A673 (cell line): ENCODE measurements around the gene TESK2. TPM values are rescaled to one million over a fixed set of nuclear protein-coding genes. Genes with fewer than 3 reads are reported as not detected.
"Not testable (repeated sequence)": the region's sequence is repeated elsewhere in the genome, so short reads cannot be mapped to it uniquely, and the experiment has no call there.

ENCODE experiments used
- BruUV-seq: library from RNA; stranded (reverse); fragments of 400-500 nt; replicated peaks from 2 replicates; lab custom pipeline; 2021; lab: Mats Ljungman, UMichigan
- CTCF ChIA-PET: fragments of 300-600 bp; sonication (Branson Sonifier 250); formaldehyde crosslinking; loops from one replicate; lab custom pipeline; 2022; ENCODE audit warnings: antibody characterized with exemption; lab: Charles Lee
- POLR2A ChIA-PET: fragments of 300-600 bp; sonication (Branson Sonifier 250); formaldehyde crosslinking; loops from one replicate; lab custom pipeline; 2022; ENCODE audit warnings: antibody characterized with exemption; ENCODE audit not compliant: low non-redundant PET; lab: Charles Lee
- DNase-seq: peaks from one replicate; pipeline ENCODE4 v3.0.0-alpha.2; 2015; ENCODE audit warnings: low spot score
- H3K27ac ChIP-seq: fragments of 200-600 bp; sonication (generic); 2 replicates; pipeline ENCODE4 v1.5.1; 2016; ENCODE audit warnings: mixed run types, low read depth, mild to moderate bottlenecking, mixed read lengths, antibody characterized with exemption, low read length; ENCODE audit not compliant: poor library complexity, severe bottlenecking
- H3K27me3 ChIP-seq: fragments of 200-600 bp; sonication (generic); replicated peaks from 2 replicates; pipeline ENCODE4 v1.6.1; 2017; ENCODE audit warnings: mixed run types, low read depth, mild to moderate bottlenecking, mixed read lengths, antibody characterized with exemption, low read length; ENCODE audit not compliant: insufficient read depth, poor library complexity
- H3K36me3 ChIP-seq: fragments of 200-600 bp; sonication (generic); 2 replicates; pipeline ENCODE4 v1.6.1; 2016; ENCODE audit warnings: mixed run types, mild to moderate bottlenecking, mixed read lengths, antibody characterized with exemption, low read length; ENCODE audit not compliant: insufficient read depth, poor library complexity, severe bottlenecking
- H3K4me1 ChIP-seq: fragments of 200-600 bp; sonication (generic); 2 replicates; pipeline ENCODE4 v1.6.1; 2017; ENCODE audit warnings: mixed run types, mild to moderate bottlenecking, mixed read lengths, antibody characterized with exemption, low read length; ENCODE audit not compliant: insufficient read depth, poor library complexity, severe bottlenecking
- H3K4me3 ChIP-seq: fragments of 200-600 bp; sonication (generic); 2 replicates; pipeline ENCODE4 v1.5.1; 2016; ENCODE audit warnings: low read depth, mixed run types, mild to moderate bottlenecking, mixed read lengths, low read length; ENCODE audit not compliant: poor library complexity, severe bottlenecking
- H3K9me3 ChIP-seq: fragments of 200-600 bp; sonication (generic); 2 replicates; pipeline ENCODE4 v1.6.1; 2016; ENCODE audit warnings: mixed run types, low read depth, mild to moderate bottlenecking, mixed read lengths, antibody characterized with exemption, low read length; ENCODE audit not compliant: poor library complexity, severe bottlenecking
- EZH2 ChIP-seq: fragments of 200-600 bp; sonication (generic); IDR thresholded peaks from 2 replicates; pipeline ENCODE4 v1.6.1; 2017; ENCODE audit warnings: borderline replicate concordance, low read depth, mild to moderate bottlenecking, mixed read lengths, antibody characterized with exemption, low read length; ENCODE audit not compliant: poor library complexity, severe bottlenecking
- intact Hi-C: fragments of 100-400 bp; cut with micrococcal nuclease; formaldehyde crosslinking; loops from one replicate; pipeline ENCODE4 v1.10.0; 2022; ENCODE audit not compliant: unreplicated experiment
- total RNA-seq: library from RNA; stranded (reverse); gene quantifications from 2 replicates; pipeline ENCODE4 v1.2.3, GENCODE V29; 2021
- TF ChIP-seq, protein P1 (sequence below): fragments of 300-800, 200-600 bp; sonication (generic); conservative IDR thresholded peaks from 2 replicates; pipeline ENCODE4 v1.5.1; 2017; ENCODE audit warnings: low read depth, mild to moderate bottlenecking, antibody characterized with exemption, low read length, moderate library complexity, mixed read lengths

TESK2 gene
- total RNA-seq, 1 experiment from 2014 or later = 0.75 TPM

DNA sequence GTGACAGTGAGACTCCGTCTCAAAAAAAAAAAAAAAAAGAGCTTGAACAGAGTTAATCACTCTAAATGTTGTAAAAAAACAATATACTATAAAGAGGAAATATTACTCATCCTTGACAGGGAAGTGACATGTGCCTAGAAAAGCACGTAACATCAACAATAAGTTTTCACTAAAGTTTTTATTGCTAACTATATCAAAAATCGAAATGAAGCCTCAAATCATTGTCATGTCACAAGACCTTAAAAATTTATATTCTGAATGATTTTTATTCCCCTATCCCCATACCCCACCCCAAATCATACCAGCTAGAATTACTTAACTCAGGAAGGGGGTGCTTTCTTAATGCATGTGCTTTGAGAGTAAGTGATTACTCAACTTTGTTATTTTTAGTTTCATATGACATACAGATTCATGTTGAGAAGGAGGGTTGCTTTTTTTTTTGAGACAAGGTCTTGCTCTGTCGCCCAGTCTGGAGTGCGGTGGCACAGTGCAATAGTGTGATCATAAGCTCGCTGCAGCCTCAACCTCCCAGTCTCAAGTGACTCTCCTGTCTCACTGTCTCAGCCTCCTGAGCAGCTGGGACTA is 97.2 kb downstream of the TESK2 start:
- CTCF ChIA-PET = no interaction called here
- POLR2A ChIA-PET = no interaction called here
- TF ChIP-seq, protein P1, sequence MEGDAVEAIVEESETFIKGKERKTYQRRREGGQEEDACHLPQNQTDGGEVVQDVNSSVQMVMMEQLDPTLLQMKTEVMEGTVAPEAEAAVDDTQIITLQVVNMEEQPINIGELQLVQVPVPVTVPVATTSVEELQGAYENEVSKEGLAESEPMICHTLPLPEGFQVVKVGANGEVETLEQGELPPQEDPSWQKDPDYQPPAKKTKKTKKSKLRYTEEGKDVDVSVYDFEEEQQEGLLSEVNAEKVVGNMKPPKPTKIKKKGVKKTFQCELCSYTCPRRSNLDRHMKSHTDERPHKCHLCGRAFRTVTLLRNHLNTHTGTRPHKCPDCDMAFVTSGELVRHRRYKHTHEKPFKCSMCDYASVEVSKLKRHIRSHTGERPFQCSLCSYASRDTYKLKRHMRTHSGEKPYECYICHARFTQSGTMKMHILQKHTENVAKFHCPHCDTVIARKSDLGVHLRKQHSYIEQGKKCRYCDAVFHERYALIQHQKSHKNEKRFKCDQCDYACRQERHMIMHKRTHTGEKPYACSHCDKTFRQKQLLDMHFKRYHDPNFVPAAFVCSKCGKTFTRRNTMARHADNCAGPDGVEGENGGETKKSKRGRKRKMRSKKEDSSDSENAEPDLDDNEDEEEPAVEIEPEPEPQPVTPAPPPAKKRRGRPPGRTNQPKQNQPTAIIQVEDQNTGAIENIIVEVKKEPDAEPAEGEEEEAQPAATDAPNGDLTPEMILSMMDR = no peak
- TF ChIP-seq EZH2 = no peak
- DNase-seq = no peak
- Histone ChIP-seq H3K27ac (no peak overlapping the region), H3K4me3 (no peak overlapping the region), H3K9me3 (no peaks in the 10 kb centered on the region), H3K4me1 (no peaks in the 10 kb centered on the region), H3K27me3 (no peaks in the 10 kb centered on the region), H3K36me3 (no peaks in the 10 kb centered on the region)
- BruUV-seq = no TSS peak
- intact Hi-C loops = no loop called here

DNA sequence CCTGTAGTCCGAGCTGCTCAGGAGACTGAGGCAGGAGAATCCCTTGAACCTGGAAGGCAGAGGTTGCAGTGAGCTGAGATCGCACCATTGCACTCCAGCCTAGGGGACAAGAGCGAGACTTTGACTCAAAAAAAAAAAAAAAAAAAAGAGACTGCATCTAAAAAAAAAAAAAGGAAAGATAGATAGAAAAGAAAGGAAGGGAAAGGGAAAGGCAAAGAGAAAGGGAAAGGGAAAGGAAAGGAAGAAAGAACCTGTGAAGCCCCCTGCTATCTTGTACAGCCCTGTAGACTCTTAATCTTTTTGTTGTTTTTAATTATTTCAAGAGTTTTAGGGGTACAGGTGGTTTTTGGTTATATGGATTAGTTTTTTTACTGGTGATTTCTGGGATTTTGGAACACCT is 104.7 kb downstream of the TESK2 start:
- DNase-seq = no peak
- no peak overlapping the region for H3K4me3 ChIP-seq
- intact Hi-C loops = no loop called here
- H3K9me3 ChIP-seq = no peaks in the 10 kb centered on the region
- no peaks in the 10 kb centered on the region for H3K27me3 ChIP-seq
- H3K36me3 ChIP-seq = no peaks in the 10 kb centered on the region
- no peaks in the 10 kb centered on the region for H3K4me1 ChIP-seq
- H3K27ac ChIP-seq = no peak overlapping the region
- ChIA-PET POLR2A (no interaction called here), CTCF (no interaction called here)
- TF ChIP-seq, protein P1 = no peak
- no peak for TF ChIP-seq EZH2
- BruUV-seq = no TSS peak

DNA sequence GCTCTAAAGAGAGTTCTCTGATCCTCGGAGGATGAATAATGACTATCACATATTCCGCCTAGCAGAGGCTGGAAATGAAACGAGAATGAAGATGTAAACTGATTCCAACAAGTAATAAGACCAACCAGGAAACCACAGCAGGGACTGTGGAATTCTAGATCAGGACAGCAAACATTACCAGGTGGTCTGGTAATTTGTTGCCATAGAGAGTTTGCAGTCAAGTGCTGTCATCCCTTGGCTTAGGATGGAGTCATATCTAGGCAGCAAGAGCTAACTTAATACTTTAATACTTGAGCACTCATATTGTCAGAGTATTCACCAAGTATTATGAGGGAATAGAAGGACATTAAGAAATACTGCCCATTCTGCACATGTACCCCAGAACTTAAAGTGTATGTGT is 105.7 kb downstream of the TESK2 start:
- ChIA-PET CTCF (no interaction called here), POLR2A (no interaction called here)
- H3K9me3 ChIP-seq = no peaks in the 10 kb centered on the region
- H3K36me3 ChIP-seq = no peaks in the 10 kb centered on the region
- TF ChIP-seq EZH2 = no peak
- TF ChIP-seq, protein P1 = no peak
- no peaks in the 10 kb centered on the region for H3K27me3 ChIP-seq
- H3K4me1 ChIP-seq = no peaks in the 10 kb centered on the region
- DNase-seq = no peak
- intact Hi-C loops = no loop called here
- no peak overlapping the region for H3K27ac ChIP-seq
- H3K4me3 ChIP-seq = no peak overlapping the region
- BruUV-seq = no TSS peak

DNA sequence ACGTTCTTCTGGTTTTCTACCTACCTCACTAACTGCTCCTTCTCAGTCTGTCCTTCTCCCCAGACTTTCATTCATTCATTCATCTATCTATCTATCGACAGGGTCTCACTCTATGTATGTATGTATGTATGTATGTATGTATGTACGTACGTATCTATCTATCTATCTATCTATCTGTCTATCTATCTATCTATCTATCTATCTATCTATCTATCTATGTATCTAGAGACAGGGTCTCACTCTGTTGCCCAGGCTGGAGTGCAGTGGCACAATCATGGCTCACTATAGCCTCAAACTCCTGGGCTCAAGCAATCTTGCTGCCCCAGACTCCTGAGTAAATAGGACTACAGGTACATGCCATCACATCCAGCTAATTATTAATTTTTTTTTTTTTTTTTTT is 106.8 kb downstream of the TESK2 start:
- CTCF ChIA-PET, H3K36me3 ChIP-seq, H3K27ac ChIP-seq, H3K9me3 ChIP-seq, intact Hi-C loops, BruUV-seq, POLR2A ChIA-PET, H3K27me3 ChIP-seq, H3K4me3 ChIP-seq, DNase-seq, H3K4me1 ChIP-seq: not testable (repeated sequence)
